Measurements from ENCODE around the gene SLA2. TPM values are rescaled to one million over a fixed set of nuclear protein-coding genes. Genes with fewer than 3 reads are reported as not detected.

The SLA2 gene
- total and polyA plus RNA-seq, 2 of the 8 experiments (the other 6 are each of a cell fraction or from before 2014, with no cell fraction given), result 0.18 TPM; not detected in 1

DNA sequence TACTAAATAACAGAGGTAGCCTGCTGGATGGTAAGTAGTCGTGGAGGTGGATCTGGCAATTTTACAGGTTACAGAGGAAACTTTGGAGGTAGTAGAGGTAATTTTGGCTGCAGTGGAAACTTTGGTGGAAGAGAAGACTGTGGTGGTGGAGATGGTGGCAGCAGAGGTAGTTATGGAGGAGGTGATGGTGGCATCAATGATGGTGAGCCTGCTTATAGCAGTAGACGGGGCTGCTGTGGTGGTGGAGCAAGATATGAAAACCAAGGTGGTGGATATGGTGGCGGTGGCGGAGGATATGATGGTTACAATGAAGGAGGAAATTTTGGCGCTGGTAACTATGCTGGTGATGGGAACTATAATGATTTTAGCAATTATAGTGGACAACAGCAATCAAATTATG lies 25.1 kb downstream of the SLA2 start (continued):
- TF ChIP-seq, protein P1, sequence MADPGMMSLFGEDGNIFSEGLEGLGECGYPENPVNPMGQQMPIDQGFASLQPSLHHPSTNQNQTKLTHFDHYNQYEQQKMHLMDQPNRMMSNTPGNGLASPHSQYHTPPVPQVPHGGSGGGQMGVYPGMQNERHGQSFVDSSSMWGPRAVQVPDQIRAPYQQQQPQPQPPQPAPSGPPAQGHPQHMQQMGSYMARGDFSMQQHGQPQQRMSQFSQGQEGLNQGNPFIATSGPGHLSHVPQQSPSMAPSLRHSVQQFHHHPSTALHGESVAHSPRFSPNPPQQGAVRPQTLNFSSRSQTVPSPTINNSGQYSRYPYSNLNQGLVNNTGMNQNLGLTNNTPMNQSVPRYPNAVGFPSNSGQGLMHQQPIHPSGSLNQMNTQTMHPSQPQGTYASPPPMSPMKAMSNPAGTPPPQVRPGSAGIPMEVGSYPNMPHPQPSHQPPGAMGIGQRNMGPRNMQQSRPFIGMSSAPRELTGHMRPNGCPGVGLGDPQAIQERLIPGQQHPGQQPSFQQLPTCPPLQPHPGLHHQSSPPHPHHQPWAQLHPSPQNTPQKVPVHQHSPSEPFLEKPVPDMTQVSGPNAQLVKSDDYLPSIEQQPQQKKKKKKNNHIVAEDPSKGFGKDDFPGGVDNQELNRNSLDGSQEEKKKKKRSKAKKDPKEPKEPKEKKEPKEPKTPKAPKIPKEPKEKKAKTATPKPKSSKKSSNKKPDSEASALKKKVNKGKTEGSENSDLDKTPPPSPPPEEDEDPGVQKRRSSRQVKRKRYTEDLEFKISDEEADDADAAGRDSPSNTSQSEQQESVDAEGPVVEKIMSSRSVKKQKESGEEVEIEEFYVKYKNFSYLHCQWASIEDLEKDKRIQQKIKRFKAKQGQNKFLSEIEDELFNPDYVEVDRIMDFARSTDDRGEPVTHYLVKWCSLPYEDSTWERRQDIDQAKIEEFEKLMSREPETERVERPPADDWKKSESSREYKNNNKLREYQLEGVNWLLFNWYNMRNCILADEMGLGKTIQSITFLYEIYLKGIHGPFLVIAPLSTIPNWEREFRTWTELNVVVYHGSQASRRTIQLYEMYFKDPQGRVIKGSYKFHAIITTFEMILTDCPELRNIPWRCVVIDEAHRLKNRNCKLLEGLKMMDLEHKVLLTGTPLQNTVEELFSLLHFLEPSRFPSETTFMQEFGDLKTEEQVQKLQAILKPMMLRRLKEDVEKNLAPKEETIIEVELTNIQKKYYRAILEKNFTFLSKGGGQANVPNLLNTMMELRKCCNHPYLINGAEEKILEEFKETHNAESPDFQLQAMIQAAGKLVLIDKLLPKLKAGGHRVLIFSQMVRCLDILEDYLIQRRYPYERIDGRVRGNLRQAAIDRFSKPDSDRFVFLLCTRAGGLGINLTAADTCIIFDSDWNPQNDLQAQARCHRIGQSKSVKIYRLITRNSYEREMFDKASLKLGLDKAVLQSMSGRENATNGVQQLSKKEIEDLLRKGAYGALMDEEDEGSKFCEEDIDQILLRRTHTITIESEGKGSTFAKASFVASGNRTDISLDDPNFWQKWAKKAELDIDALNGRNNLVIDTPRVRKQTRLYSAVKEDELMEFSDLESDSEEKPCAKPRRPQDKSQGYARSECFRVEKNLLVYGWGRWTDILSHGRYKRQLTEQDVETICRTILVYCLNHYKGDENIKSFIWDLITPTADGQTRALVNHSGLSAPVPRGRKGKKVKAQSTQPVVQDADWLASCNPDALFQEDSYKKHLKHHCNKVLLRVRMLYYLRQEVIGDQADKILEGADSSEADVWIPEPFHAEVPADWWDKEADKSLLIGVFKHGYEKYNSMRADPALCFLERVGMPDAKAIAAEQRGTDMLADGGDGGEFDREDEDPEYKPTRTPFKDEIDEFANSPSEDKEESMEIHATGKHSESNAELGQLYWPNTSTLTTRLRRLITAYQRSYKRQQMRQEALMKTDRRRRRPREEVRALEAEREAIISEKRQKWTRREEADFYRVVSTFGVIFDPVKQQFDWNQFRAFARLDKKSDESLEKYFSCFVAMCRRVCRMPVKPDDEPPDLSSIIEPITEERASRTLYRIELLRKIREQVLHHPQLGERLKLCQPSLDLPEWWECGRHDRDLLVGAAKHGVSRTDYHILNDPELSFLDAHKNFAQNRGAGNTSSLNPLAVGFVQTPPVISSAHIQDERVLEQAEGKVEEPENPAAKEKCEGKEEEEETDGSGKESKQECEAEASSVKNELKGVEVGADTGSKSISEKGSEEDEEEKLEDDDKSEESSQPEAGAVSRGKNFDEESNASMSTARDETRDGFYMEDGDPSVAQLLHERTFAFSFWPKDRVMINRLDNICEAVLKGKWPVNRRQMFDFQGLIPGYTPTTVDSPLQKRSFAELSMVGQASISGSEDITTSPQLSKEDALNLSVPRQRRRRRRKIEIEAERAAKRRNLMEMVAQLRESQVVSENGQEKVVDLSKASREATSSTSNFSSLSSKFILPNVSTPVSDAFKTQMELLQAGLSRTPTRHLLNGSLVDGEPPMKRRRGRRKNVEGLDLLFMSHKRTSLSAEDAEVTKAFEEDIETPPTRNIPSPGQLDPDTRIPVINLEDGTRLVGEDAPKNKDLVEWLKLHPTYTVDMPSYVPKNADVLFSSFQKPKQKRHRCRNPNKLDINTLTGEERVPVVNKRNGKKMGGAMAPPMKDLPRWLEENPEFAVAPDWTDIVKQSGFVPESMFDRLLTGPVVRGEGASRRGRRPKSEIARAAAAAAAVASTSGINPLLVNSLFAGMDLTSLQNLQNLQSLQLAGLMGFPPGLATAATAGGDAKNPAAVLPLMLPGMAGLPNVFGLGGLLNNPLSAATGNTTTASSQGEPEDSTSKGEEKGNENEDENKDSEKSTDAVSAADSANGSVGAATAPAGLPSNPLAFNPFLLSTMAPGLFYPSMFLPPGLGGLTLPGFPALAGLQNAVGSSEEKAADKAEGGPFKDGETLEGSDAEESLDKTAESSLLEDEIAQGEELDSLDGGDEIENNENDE (IDR thresholded peaks at IDR 0.05; ENCODE audit: insufficient replicate concordance, low read length), result no peak
- TF ChIP-seq KDM1A (IDR thresholded peaks at IDR 0.05; ENCODE audit: borderline replicate concordance, low read length), result no peak
- TF ChIP-seq POLR2A (IDR thresholded peaks at IDR 0.05; ENCODE audit: control extremely low read depth in 1 of 2, low read depth in 2 of 2, low read length in 2 of 2), result no peak
- TF ChIP-seq RAD21 (IDR thresholded peaks at IDR 0.05 in 1 of 2, conservative IDR thresholded peaks at IDR 0.05 in 1 of 2; ENCODE audit: low read depth in 2 of 2, low read length in 2 of 2), result no peak
- no peak for TF ChIP-seq SIN3A (conservative IDR thresholded peaks at IDR 0.05 in 1 of 2, IDR thresholded peaks at IDR 0.05 in 1 of 2; ENCODE audit: low read depth in 1 of 2, low read length in 2 of 2)
